Gastrocnemius medialis (tissue), 4 donors: ENCODE results near the gene SUPT7L.

Experiments
- CTCF ChIP-seq, 5 experiments: fragments of 450-650 bp in 3 of 5; fragments of 200-600 bp in 2 of 5; sonication (generic) in 2 of 5; IDR thresholded peaks in 4 of 5; conservative IDR thresholded peaks in 1 of 5; 1 replicate in 4 of 5; 2 replicates in 1 of 5; pipeline ENCODE4 v1.5.1; 2016 to 2019; ENCODE audit warnings: antibody characterized with exemption in 5 of 5, mild to moderate bottlenecking in 3 of 5, moderate library complexity in 3 of 5
- POLR2A ChIP-seq, 2 donors: fragments of 450-650 bp; IDR thresholded peaks; one replicate each; pipeline ENCODE4 v1.6.1; 2017; ENCODE audit warnings: antibody characterized with exemption in 2 of 2, mild to moderate bottlenecking in 2 of 2, moderate library complexity in 2 of 2

- TF ChIP-seq CTCF (IDR thresholded peaks at IDR 0.05 in 4 of 5, conservative IDR thresholded peaks at IDR 0.05 in 1 of 5) = no peak
- TF ChIP-seq POLR2A (IDR thresholded peaks at IDR 0.05) = peak; percentile 51 to 62
Measured at GRCh38 chr2:27705851-27706622, 42.6 kb upstream of the SUPT7L start.
